Measurements from ENCODE around the gene UBE2O.
A peak's percentile ranks its signal among the peaks of the same experiment; 100 is the strongest.

The UBE2O gene

DNA sequence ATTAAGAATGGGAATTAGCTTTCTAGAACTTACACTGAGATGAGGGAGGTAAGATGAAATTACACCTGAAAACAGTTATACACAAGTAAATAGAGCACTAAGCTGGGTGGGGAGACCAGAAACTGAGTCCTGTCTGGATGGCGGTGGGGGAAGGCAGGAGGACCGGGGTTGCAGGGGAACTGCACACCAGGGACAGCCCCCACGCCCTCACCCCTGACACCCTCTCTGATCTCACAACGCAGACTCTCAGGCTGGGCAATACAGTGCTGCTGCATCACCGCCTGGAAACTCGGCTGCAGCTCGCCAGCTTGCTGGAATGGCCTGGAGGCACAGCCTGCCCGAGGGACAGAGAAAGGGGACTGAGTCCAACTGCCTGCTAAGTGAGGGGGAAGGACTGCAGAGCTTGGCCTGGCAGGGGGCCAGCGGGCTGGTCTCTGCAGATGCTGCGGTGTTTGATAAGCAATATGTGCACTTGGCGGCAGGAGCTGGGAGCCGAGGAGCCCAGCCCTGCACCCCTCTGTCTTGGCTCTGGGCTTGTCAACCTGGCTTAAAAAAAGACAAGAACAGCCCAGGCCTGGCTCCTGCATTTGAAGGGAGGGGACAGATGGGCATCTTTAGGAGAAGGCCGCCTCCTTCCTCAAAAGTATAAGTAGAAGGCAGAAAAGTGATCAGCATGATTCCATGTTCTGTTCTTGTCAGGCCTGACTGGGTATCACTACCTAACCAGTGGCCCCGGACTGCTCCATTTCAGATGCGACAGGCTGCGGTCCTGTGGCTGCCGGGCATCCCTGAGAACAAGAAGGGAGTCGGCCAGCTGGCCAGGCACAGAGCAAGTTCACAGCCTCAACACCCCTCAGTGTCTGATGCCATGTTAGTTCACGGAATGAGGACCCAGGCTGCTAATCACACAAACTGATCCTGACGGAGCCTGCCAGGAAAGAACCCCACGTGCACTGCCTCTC, 38.3 kb downstream of the UBE2O start:
- DNase-seq (ENCODE audit: low read depth): no peak

DNA sequence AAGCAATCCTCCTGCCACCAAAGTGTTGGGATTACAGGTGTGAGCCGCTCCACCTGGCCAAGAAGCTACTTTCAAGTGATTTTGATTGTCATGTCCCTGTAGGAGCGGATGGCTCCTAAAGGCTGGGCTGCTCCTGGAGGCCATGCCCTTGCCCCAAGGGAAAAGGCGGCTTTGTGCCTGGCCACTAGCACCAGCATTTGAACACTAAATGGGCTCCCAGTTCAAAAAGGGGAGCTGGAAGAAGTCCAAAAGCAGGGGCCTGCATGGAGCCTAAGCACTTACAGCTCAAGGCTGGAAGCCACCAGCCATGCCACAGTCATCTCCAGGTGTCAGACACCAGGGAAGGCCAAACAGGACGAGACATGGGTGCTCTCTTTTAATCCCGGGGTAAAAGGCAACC, 41.7 kb downstream of the UBE2O start:
- DNase-seq (ENCODE audit: low read depth): no peak

DNA sequence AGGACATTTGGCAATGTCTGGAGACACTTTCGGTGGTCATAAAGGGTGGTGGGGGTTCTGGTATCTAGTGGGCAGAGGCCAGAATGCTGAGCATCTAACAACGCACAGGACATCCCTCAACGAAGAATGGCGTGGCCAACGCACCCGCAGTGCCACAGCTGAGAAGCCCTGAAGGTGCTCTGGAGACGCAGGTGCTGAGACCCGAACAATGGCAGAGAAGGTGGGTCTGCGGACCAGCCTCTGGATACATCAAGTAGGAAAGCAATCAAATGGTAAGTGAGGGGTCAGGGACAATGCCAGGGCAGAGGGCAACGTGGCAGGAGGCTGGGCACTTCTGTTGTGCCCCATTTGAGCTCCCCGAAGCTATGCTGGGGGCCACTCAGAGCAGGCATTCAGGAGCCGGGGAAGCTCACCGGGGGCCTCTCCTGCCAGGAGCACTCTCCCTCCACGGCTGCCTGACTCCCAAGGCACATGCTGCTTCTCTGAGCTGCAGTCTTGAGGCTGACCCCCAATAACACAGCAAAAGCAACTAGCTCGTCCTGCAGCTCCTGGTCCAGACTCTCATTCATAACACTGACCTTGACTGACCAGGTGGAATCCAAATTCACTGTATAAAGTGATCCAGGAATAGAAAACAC, 42.5 kb downstream of the UBE2O start:
- no peak for DNase-seq (ENCODE audit: low read depth)

- peak; percentile 56 for DNase-seq (ENCODE audit: low read depth)
Measured at GRCh38 chr17:76408037-76408849, 44.7 kb downstream of the UBE2O start.

DNA sequence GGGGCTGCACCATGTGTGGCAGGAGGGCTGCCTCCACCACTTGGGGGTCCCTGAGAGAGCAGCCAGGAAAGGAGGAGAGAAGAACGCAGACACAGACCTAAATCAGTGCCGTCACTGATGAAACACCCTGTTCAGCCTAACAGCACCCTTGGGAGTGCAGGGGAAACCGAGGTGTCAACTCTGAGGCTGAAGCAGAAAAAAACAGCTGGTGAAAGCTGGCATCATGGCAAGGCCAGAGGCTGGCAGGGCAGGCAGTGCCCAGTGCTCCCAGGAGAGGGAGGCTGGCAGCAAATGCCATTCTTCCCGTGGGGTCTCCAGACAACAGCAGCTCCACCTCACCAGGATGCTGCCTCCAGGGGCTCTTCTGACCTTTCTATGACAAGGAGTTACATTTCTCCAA, 45.4 kb downstream of the UBE2O start:
- DNase-seq (ENCODE audit: low read depth): no peak

GRCh38 chr17:76405967-76406647, 46.8 kb downstream of the UBE2O start:
- DNase-seq (ENCODE audit: low read depth): no peak

- DNase-seq (ENCODE audit: low read depth): no peak
Measured at GRCh38 chr17:76405607-76405966, 47.4 kb downstream of the UBE2O start.

- DNase-seq (ENCODE audit: low read depth): no peak
Measured at GRCh38 chr17:76404976-76405563, 47.9 kb downstream of the UBE2O start.

GRCh38 chr17:76404256-76404655, 48.7 kb downstream of the UBE2O start:
- no peak for DNase-seq (ENCODE audit: low read depth)

DNA sequence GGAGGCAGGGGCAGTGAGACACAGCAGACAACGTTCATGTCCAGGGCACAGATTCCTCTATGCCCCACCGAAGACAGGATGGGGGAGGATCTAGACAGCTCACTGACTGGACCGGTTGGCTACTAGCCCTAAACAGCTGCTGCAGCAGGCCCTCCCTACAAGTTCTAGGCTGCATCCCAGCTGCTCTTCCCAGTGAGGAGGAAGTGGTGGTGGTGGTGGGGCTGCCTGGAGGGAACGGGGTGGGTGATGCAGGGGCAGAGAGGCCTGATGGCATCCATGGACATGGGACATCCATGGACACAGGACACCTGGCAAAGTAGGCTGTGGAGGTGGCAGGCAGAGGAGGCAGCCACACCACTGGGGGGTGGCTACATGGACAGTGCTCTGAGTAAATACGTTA, 50.2 kb downstream of the UBE2O start:
- DNase-seq (ENCODE audit: low read depth): no peak

DNA sequence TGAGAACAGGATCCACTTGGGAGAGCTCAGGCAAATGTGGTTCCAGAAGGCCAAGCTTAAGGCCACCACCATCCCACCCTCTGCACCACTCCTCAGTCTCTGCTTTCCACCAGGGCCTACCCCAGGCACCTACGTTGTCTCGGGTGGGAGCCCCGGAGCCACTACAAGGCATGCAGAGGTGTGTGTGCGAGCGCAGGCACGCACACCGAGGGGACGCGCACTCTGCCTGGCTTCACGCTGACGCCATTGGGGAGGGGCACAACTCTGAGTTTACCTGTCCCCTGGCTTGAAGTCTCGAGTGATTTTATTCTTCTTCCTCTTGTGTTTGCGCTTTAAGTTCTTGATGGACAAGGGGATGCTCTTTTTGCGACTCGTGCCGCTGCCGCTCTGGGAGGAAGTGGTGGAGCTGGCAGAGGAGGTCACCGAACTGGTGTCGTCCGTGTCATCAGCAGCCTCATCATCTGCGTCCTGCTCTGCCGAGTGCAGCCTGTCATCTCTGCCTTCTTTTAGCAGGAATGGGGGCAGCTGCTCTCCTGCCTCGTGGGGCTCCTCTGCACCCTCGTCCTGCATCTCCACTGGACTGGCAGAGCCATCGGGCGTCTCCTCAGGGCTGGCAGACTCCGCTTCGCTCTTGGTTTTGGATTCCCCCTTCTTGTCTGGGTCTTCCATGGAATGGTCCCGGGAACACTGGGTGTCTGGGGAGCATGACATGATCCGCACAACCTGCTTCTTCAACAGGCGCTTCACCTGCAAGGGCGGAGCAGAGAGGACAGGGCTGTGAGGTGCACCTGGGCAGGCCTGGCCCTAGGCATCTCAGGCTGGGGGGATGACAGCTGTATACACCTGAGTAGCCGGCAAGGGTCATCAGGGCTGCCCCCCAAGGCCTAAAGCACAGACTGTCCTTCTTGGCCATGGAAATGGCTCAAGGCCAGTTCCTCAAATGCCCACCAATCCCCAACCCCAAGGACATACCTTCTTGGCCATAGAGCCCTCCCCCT, 53.5 kb downstream of the UBE2O start:
- no peak for DNase-seq (ENCODE audit: low read depth)

DNA sequence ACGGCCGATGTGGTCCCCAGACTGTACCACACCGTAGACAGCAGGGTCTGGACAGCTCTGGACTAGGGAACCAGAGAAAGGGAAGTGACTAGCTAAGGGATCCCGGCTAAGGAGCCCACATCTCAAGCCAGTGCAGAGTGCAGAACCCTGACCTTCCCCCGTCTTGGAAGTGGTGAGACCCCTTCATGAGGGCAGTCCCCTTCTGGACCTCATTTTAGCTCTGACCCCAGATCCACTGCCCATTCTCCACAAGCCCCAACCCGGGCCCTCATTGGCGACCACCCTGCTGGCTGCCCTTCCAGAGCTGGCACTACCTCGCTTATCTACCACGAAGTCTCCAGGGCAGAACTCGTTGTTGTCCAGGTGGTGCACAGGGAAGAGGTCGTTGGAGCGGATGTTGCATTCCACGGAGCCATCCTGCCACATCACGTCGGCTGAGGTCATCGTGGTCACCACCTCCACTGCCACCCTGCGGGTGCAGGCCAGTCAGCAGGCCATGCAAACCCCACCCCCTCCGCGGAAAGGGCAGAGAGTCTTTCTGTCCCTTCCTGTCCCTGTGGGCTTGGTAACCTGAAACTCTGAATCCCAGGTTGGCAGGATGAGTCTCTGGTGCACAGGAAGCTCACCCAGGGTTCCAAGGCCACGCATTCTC, 54.3 kb downstream of the UBE2O start:
- no peak for DNase-seq (ENCODE audit: low read depth)

DNA sequence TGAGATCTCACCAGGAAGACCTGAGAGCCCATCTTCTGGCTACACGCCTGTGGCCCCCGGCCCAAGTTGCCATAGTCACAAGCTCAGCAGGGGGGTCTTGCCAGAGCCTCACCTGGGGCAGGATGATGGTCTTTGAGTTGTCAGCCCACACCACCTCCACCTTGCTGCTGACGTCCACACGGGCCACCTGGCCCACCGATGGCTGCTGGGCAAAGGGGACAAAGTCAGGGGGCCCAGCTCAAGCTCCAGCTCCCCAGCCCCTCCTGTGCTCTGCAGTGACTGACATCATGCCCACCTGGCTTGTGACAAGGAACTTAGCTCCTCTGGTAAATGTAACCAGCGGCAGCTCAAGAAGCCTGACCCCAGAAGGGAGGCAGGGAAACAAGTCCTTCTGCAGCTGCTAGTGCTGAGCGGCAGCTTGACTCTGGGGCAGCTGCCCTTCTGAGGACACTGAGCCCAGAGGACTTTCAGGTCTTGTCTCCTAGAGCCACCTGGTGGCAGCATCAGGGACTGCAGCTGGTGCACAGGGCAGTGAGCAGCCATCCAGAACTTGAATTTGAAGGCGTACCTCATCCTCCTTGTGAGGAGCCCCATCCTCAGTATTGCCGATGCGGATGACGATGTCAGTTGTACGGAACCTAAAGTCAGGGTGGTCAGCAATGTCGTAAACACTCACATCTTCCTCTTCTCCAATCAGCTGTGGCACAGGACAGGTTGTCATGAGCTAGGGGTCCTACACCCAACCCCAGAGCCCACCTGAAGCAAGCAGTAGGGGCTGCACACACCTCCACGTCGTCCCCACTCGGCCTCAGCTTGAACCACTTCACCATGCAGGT, 55.0 kb downstream of the UBE2O start:
- peak; percentile 76 for DNase-seq (ENCODE audit: low read depth)

DNA sequence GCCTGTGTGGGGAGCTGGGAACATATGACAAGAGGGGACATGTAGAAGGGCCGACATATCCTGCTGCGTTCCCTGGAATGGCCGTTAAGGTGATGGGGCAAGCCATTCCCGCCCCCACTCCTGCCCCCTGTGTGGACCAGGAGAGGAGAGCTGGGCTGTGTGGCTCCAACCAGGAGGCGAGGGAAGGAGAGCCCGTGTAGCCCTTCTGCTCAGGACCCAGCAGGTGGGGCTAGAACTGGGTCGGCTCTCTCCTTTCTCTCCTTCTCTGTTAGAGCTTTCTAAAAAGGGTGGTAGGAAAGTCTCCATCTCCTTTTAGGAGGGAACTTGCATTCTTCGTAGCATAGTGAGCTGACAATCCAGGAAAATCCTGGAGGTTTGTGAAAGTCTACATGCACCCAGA, 55.8 kb downstream of the UBE2O start:
- no peak for DNase-seq (ENCODE audit: low read depth)

DNA sequence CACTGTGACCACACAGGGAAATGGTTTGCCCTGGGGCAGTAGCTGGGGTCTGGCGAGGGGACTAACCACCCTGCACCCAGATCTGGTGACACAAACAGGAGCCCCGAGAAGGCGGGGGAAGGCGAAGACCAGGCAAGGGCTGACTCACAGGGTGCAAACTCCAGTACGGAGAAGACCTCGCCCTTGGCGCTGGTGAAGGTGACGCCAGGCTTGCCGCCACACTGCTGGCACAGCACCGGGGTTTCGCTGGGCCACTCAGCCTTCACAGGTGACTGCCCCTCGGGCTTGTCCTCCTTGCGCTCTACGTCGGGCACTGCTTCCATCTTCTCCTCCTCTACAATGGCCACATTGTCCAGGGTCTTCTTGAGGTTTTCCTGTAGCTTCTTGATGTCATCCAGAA, 57.0 kb downstream of the UBE2O start:
- DNase-seq (ENCODE audit: low read depth): no peak

GRCh38 chr17:76394166-76394565, 58.8 kb downstream of the UBE2O start:
- DNase-seq (ENCODE audit: low read depth): no peak

- no peak for DNase-seq (ENCODE audit: low read depth)
Measured at GRCh38 chr17:76391200-76391715, 61.7 kb downstream of the UBE2O start.

GRCh38 chr17:76390003-76390421, 62.9 kb downstream of the UBE2O start:
- no peak for DNase-seq (ENCODE audit: low read depth)
